HG03108 (cell line): ENCODE data around the gene SLC26A3.

Source experiments
- ATAC-seq: cut with Tn5 transposase; IDR thresholded peaks from one replicate; pipeline ENCODE4 v1.9.1; 2021; ENCODE audit warnings: moderate library complexity; ENCODE audit not compliant: unreplicated experiment

Gene SLC26A3

GRCh38 chr7:107816011-107816566 is 13.1 kb upstream of the SLC26A3 start:
- ATAC-seq = no peak

DNA sequence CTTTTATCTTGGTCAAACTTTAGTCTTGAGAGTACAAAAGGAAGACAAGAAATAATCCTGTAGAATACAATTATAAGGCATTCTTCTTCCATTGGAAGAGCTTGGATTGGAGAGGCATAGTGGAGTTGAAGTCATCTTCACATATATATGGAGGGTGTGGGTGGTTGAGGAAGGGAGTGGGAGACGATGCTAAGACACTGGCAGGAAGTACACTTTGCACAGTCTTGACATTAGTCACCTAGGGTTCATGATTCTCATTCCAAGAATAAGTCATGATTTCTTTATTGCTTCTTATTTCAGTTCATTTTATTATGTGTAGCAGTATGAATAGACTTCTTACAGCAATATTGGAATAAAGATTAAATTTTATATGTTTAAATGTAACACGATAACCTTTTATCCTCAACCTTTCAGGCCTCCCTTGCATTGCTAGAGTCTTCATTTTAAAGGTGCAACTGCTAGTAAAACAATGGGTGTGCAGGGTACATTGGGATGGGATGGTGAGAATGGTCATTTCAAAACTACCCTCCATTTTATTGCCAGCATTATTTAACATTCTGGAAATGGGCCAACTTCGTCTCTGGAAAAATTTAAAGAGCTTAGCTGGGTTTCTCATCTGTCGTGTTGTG is 12.3 kb upstream of the SLC26A3 start:
- no peak for ATAC-seq

GRCh38 chr7:107813524-107813923 is 10.5 kb upstream of the SLC26A3 start:
- ATAC-seq = no peak

GRCh38 chr7:107811934-107812333 is 8.9 kb upstream of the SLC26A3 start:
- ATAC-seq = no peak

DNA sequence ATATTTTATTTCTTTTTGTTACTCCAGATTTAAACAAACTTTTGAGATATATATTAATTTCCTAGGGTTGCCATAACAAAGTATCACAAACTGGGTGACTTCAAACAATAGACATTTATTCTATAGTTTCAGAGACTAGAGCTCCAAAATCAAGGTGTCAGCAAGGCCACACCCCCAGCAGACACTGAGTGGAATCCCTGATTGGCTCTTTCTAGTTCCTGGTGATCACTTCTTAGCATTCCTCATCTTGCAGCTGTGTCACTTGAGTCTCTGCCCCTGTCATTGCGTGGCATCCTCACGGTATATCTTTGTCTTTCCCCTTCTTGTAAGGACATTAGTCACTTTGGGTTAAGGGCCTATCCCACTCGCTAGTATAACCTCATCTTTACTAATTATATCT is 7.6 kb upstream of the SLC26A3 start:
- ATAC-seq = no peak

GRCh38 chr7:107809179-107809578 is 6.2 kb upstream of the SLC26A3 start:
- ATAC-seq = no peak

DNA sequence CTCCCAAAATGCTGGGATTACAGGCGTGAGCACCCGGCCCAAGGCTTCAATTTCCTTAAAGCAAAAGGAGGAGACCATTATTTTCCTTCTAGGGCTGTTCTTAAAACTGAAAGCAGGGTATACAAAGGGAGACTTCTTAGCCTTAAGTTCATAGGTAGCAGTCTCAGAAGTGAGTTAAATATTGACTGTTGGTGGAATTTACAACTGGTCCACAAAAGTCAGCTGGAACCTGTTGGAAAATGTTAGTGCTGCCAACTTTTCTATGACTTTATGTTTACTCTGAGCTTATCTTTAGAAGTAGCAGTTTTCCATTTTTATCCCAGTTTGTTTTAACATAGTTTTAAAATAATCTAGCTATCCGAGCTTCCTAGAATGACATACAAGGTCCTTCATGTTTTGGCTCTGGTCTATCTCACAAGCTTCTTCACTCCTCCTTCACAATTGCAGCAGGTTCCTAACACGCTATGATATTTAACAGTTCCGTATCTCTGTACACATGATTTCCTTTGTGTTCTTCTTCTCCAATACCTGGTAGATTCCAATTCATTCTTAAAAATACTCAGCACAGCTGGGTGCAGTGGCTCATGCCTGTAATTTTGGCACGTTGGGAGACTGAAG is 3.3 kb downstream of the SLC26A3 start:
- ATAC-seq = no peak

- no peak for ATAC-seq
Observed at GRCh38 chr7:107792364-107792763, 10.7 kb downstream of the SLC26A3 start.

- ATAC-seq = no peak
Observed at GRCh38 chr7:107789647-107790046, 13.4 kb downstream of the SLC26A3 start.

DNA sequence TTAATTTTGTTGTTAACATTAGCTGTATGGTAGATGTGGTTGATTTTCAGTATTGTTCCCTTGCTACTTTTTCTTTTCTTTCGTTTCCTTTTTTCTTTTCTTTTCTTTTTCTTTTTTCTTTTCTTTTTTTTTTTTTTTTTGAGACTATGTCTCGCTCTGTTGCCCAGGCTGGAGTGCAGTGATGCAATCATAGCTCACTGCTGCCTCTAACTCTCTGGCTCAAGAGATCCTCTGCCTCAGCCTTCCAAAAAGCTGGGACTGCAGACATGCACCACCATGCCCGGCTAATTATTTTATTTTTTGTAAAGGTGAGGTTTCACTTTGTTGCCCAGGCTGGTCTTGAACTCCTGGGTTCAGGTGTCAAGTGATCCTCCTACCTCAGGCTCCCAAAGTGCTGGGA is 14.4 kb downstream of the SLC26A3 start:
- ATAC-seq = no peak

- ATAC-seq = no peak
Observed at GRCh38 chr7:107788216-107788615, 14.8 kb downstream of the SLC26A3 start.

- no peak for ATAC-seq
Observed at GRCh38 chr7:107785926-107786325, 17.1 kb downstream of the SLC26A3 start.

GRCh38 chr7:107785170-107785569 is 17.9 kb downstream of the SLC26A3 start:
- no peak for ATAC-seq

GRCh38 chr7:107783648-107784047 is 19.4 kb downstream of the SLC26A3 start:
- ATAC-seq = no peak

GRCh38 chr7:107782374-107782773 is 20.6 kb downstream of the SLC26A3 start:
- no peak for ATAC-seq

DNA sequence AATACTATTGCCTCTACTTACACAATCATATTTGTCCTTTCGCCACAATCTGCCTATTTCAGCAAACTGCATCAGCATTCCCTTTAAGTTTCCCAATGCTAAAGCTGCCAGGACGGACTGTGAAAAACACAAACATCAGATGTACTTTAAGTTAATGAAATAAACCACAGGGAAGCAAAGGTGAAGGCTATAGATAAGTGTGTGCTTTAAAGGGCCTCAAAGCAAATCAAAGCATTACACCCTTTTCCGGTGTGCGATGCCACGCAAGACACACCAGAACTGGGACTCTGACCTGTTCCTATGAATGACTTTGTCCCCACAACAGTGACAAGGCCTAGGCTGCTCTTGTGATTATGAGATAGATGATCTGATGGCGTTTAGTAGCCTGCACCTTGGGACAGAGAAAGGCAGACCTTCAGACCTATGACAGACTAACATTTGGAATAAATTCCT is 23.4 kb downstream of the SLC26A3 start:
- no peak for ATAC-seq

GRCh38 chr7:107778283-107778682 is 24.7 kb downstream of the SLC26A3 start:
- no peak for ATAC-seq

GRCh38 chr7:107777702-107778101 is 25.3 kb downstream of the SLC26A3 start:
- no peak for ATAC-seq

GRCh38 chr7:107773027-107773426 is 30.0 kb downstream of the SLC26A3 start:
- ATAC-seq = no peak

GRCh38 chr7:107768263-107768662 is 34.8 kb downstream of the SLC26A3 start:
- no peak for ATAC-seq

GRCh38 chr7:107767391-107767790 is 35.6 kb downstream of the SLC26A3 start:
- no peak for ATAC-seq

- no peak for ATAC-seq
Observed at GRCh38 chr7:107758667-107759066, 44.4 kb downstream of the SLC26A3 start.

GRCh38 chr7:107754642-107755041 is 48.4 kb downstream of the SLC26A3 start:
- ATAC-seq = no peak
